ENCODE measurements around the gene KPNA6. TPM values are rescaled to one million over a fixed set of nuclear protein-coding genes. Genes with fewer than 3 reads are reported as not detected.
"Not testable (repeated sequence)": the region's sequence is repeated elsewhere in the genome, so short reads cannot be mapped to it uniquely, and the experiment has no call there.

Gene KPNA6
- total and polyA plus RNA-seq, 4 experiments from 2014 or later: 25.4 to 62.5 (median 42.9) TPM

- peak overlapping the region in 5 of 7 donors; percentile 16 to 82 (median 43) for H3K27ac Mint-ChIP-seq
- no peak for DNase-seq
- H3K4me1 Mint-ChIP-seq: peaks cover 46 to 77% (median 62%) of the 10 kb centered on the region in 4 donors
- H3K9me3 ChIP-seq (ENCODE audit: control insufficient read depth in 1 of 2, low read length in 2 of 2): no peaks in the 10 kb centered on the region
- ChIA-PET CTCF (ENCODE audit: partially characterized antibody) (interaction anchor here (0.6 to 1.8 kb wide), 5 partner anchors 9 to 90 kb away, joined by 3 to 6 read pairs (median 3); partner anchors contain the start of gene TMEM39B), POLR2A (ENCODE audit: partially characterized antibody) (interaction anchor here (1.1 to 2.1 kb wide), 2 partner anchors 39 to 68 kb away, joined by 3 to 8 read pairs; partner anchors contain the start of genes TMEM39B and TXLNA)
- H3K36me3 Mint-ChIP-seq: peaks cover 5 to 29% of the 10 kb centered on the region in 2 donors
- peak overlapping the region in 7 of 8 donors; percentile 22 to 100 (median 53) for H3K4me3 Mint-ChIP-seq
- no peaks in the 10 kb centered on the region for H3K27me3 Mint-ChIP-seq
- H3K4me3 ChIP-seq (ENCODE audit: low read length in 2 of 2): no peak overlapping the region
- no peaks in the 10 kb centered on the region for H3K27me3 ChIP-seq (ENCODE audit: insufficient read depth, low read length)
- no peak overlapping the region for H3K27ac ChIP-seq (ENCODE audit: low read depth, low read length)
- H3K36me3 ChIP-seq (ENCODE audit: insufficient read depth, low read length): no peaks in the 10 kb centered on the region
- peaks cover 71% of the 10 kb centered on the region for H3K4me1 ChIP-seq (ENCODE audit: insufficient read depth, low read length)
- intact Hi-C loops (cut with micrococcal nuclease): no loop called here
- H3K9me3 Mint-ChIP-seq: peaks cover 0 to 4% (median 0%) of the 10 kb centered on the region in 8 donors
Observed at GRCh38 chr1:32111789-32112188, 3.9 kb downstream of the KPNA6 start.

- H3K4me1 ChIP-seq (ENCODE audit: insufficient read depth, low read length): peaks cover 72% of the 10 kb centered on the region
- no peak overlapping the region for H3K27ac ChIP-seq (ENCODE audit: low read depth, low read length)
Observed at GRCh38 chr1:32112806-32113375, 5.0 kb downstream of the KPNA6 start.

GRCh38 chr1:32113436-32113835, 5.6 kb downstream of the KPNA6 start:
- POLR2A ChIA-PET (ENCODE audit: partially characterized antibody); CTCF ChIA-PET (ENCODE audit: partially characterized antibody); H3K36me3 ChIP-seq (ENCODE audit: insufficient read depth, low read length); H3K9me3 Mint-ChIP-seq; H3K4me3 ChIP-seq (ENCODE audit: low read length in 2 of 2); H3K9me3 ChIP-seq (ENCODE audit: control insufficient read depth in 1 of 2, low read length in 2 of 2); H3K27ac ChIP-seq (ENCODE audit: low read depth, low read length); H3K27me3 ChIP-seq (ENCODE audit: insufficient read depth, low read length); DNase-seq; intact Hi-C loops (cut with micrococcal nuclease); H3K27me3 Mint-ChIP-seq: not testable (repeated sequence)
- Mint-ChIP-seq H3K4me1 (peaks cover 42 to 76% (median 63%) of the 10 kb centered on the region in 4 donors), H3K4me3 (peak overlapping the region in 5 of 8 donors; percentile 11 to 66 (median 52)), H3K36me3 (peaks cover 5 to 26% of the 10 kb centered on the region in 2 donors), H3K27ac (peak overlapping the region in 2 of 7 donors; percentile 25 to 60)
- H3K4me1 ChIP-seq (ENCODE audit: insufficient read depth, low read length): peaks cover 78% of the 10 kb centered on the region

More at GRCh38 chr1:32112806-32113375, 5.0 kb downstream of the KPNA6 start:
- H3K36me3 ChIP-seq (ENCODE audit: insufficient read depth, low read length): no peaks in the 10 kb centered on the region
- Mint-ChIP-seq H3K4me1 (peaks cover 42 to 76% (median 61%) of the 10 kb centered on the region in 4 donors), H3K27ac (peak overlapping the region; percentile 17 to 88 (median 44)), H3K9me3 (peaks cover 0 to 2% (median 0%) of the 10 kb centered on the region in 8 donors), H3K36me3 (peaks cover 5 to 26% of the 10 kb centered on the region in 2 donors), H3K4me3 (peak overlapping the region; percentile 3 to 66 (median 31)), H3K27me3 (no peaks in the 10 kb centered on the region)
- no peaks in the 10 kb centered on the region for H3K27me3 ChIP-seq (ENCODE audit: insufficient read depth, low read length)
- intact Hi-C loops (cut with micrococcal nuclease): no loop called here
- ChIA-PET CTCF (ENCODE audit: partially characterized antibody) (interaction anchor here (1.1 to 1.8 kb wide), 2 partner anchors 40 to 48 kb away, joined by 3 to 6 read pairs; partner anchors contain the start of gene TMEM39B), POLR2A (ENCODE audit: partially characterized antibody) (interaction anchor here (1.1 kb wide), 1 partner anchor 67 kb away, joined by 3 read pairs; the partner anchor contains the start of gene TXLNA)
- no peak overlapping the region for H3K4me3 ChIP-seq (ENCODE audit: low read length in 2 of 2)
- no peaks in the 10 kb centered on the region for H3K9me3 ChIP-seq (ENCODE audit: control insufficient read depth in 1 of 2, low read length in 2 of 2)
- DNase-seq: peak in 4 of 5 donors; percentile 4 to 24 (median 14)

- Mint-ChIP-seq H3K27me3 (no peaks in the 10 kb centered on the region), H3K27ac (peak overlapping the region in 1 of 7 donors; percentile 51), H3K36me3 (peaks cover 5 to 18% of the 10 kb centered on the region in 2 donors), H3K4me3 (no peak overlapping the region), H3K9me3 (no peaks in the 10 kb centered on the region), H3K4me1 (peaks cover 38 to 67% (median 57%) of the 10 kb centered on the region in 4 donors)
- Histone ChIP-seq H3K36me3 (ENCODE audit: insufficient read depth, low read length) (no peaks in the 10 kb centered on the region), H3K4me1 (ENCODE audit: insufficient read depth, low read length) (peaks cover 76% of the 10 kb centered on the region), H3K27me3 (ENCODE audit: insufficient read depth, low read length) (no peaks in the 10 kb centered on the region), H3K9me3 (ENCODE audit: control insufficient read depth in 1 of 2, low read length in 2 of 2) (no peaks in the 10 kb centered on the region), H3K27ac (ENCODE audit: low read depth, low read length) (no peak overlapping the region), H3K4me3 (ENCODE audit: low read length in 2 of 2) (no peak overlapping the region)
- intact Hi-C loops (cut with micrococcal nuclease): no loop called here
- DNase-seq: no peak
- ChIA-PET CTCF (ENCODE audit: partially characterized antibody) (interaction anchor here (0.6 to 1.1 kb wide), 2 partner anchors 13 to 31 kb away, joined by 5 to 6 read pairs; no protein-coding TSS in a partner anchor), POLR2A (ENCODE audit: partially characterized antibody) (interaction anchor here (0.5 to 1.1 kb wide), 3 partner anchors 13 to 61 kb away, joined by 3 read pairs; no protein-coding TSS in a partner anchor)
Observed at GRCh38 chr1:32114420-32114819, 6.6 kb downstream of the KPNA6 start.

- Mint-ChIP-seq H3K27me3 (no peaks in the 10 kb centered on the region), H3K36me3 (peaks cover 5 to 18% of the 10 kb centered on the region in 2 donors), H3K9me3 (no peaks in the 10 kb centered on the region), H3K4me1 (peaks cover 34 to 57% (median 49%) of the 10 kb centered on the region in 4 donors), H3K4me3 (no peak overlapping the region), H3K27ac (peak overlapping the region in 1 of 7 donors; percentile 35)
- Histone ChIP-seq H3K36me3 (ENCODE audit: insufficient read depth, low read length) (no peaks in the 10 kb centered on the region), H3K27me3 (ENCODE audit: insufficient read depth, low read length) (no peaks in the 10 kb centered on the region), H3K9me3 (ENCODE audit: control insufficient read depth in 1 of 2, low read length in 2 of 2) (no peaks in the 10 kb centered on the region), H3K27ac (ENCODE audit: low read depth, low read length) (no peak overlapping the region), H3K4me1 (ENCODE audit: insufficient read depth, low read length) (peaks cover 71% of the 10 kb centered on the region), H3K4me3 (ENCODE audit: low read length in 2 of 2) (no peak overlapping the region)
- DNase-seq: no peak
- CTCF ChIA-PET (ENCODE audit: partially characterized antibody): no interaction called here
- intact Hi-C loops (cut with micrococcal nuclease): no loop called here
- POLR2A ChIA-PET (ENCODE audit: partially characterized antibody): no interaction called here
Observed at GRCh38 chr1:32115496-32115895, 7.6 kb downstream of the KPNA6 start.

GRCh38 chr1:32116531-32116930, 8.7 kb downstream of the KPNA6 start:
- Histone ChIP-seq H3K36me3 (ENCODE audit: insufficient read depth, low read length) (no peaks in the 10 kb centered on the region), H3K27me3 (ENCODE audit: insufficient read depth, low read length) (no peaks in the 10 kb centered on the region), H3K9me3 (ENCODE audit: control insufficient read depth in 1 of 2, low read length in 2 of 2) (no peaks in the 10 kb centered on the region), H3K27ac (ENCODE audit: low read depth, low read length) (no peak overlapping the region), H3K4me3 (ENCODE audit: low read length in 2 of 2) (no peak overlapping the region), H3K4me1 (ENCODE audit: insufficient read depth, low read length) (peaks cover 69% of the 10 kb centered on the region)
- H3K27ac Mint-ChIP-seq: peak overlapping the region in 1 of 7 donors; percentile 61
- no peaks in the 10 kb centered on the region for H3K27me3 Mint-ChIP-seq
- H3K9me3 Mint-ChIP-seq: no peaks in the 10 kb centered on the region
- intact Hi-C loops (cut with micrococcal nuclease): no loop called here
- H3K4me3 Mint-ChIP-seq: peak overlapping the region in 2 of 8 donors; percentile 15 to 38
- DNase-seq: no peak
- CTCF ChIA-PET (ENCODE audit: partially characterized antibody): interaction anchor here (0.7 kb wide), 1 partner anchor 379 kb away, joined by 3 read pairs; no protein-coding TSS in a partner anchor
- peaks cover 32 to 57% (median 47%) of the 10 kb centered on the region in 4 donors for H3K4me1 Mint-ChIP-seq
- H3K36me3 Mint-ChIP-seq: peaks cover 0 to 11% of the 10 kb centered on the region in 2 donors
- POLR2A ChIA-PET (ENCODE audit: partially characterized antibody): no interaction called here

GRCh38 chr1:32122151-32122550, 14.3 kb downstream of the KPNA6 start:
- Histone ChIP-seq H3K4me3 (ENCODE audit: low read length in 2 of 2) (no peak overlapping the region), H3K27ac (ENCODE audit: low read depth, low read length) (no peak overlapping the region), H3K4me1 (ENCODE audit: insufficient read depth, low read length) (peaks cover 75% of the 10 kb centered on the region), H3K27me3 (ENCODE audit: insufficient read depth, low read length) (no peaks in the 10 kb centered on the region), H3K36me3 (ENCODE audit: insufficient read depth, low read length) (no peaks in the 10 kb centered on the region), H3K9me3 (ENCODE audit: control insufficient read depth in 1 of 2, low read length in 2 of 2) (no peaks in the 10 kb centered on the region)
- H3K4me3 Mint-ChIP-seq: peak overlapping the region in 4 of 8 donors; percentile 8 to 32 (median 24)
- ChIA-PET POLR2A (ENCODE audit: partially characterized antibody) (interaction anchor here (1.2 kb wide), 1 partner anchor 14 kb away, joined by 4 read pairs; the partner anchor contains the start of gene KPNA6), CTCF (ENCODE audit: partially characterized antibody) (interaction anchor here (2.3 kb wide), 1 partner anchor 13 kb away, joined by 6 read pairs; the partner anchor contains the start of gene KPNA6)
- no peaks in the 10 kb centered on the region for H3K27me3 Mint-ChIP-seq
- peak overlapping the region in 5 of 7 donors; percentile 0 to 59 (median 23) for H3K27ac Mint-ChIP-seq
- H3K36me3 Mint-ChIP-seq: peaks cover 0 to 5% of the 10 kb centered on the region in 2 donors
- no peaks in the 10 kb centered on the region for H3K9me3 Mint-ChIP-seq
- no peak for DNase-seq
- intact Hi-C loops (cut with micrococcal nuclease): no loop called here
- peaks cover 24 to 58% (median 43%) of the 10 kb centered on the region in 4 donors for H3K4me1 Mint-ChIP-seq
